OCI-M2 (cell line): ENCODE data around the gene PCNA.
"Not testable (repeated sequence)": the region's sequence is repeated elsewhere in the genome, so short reads cannot be mapped to it uniquely, and the experiment has no call there.

Source experiments
- DNase-seq: peaks from one replicate; lab custom pipeline; 2025; ENCODE audit not compliant: unreplicated experiment; lab: John Stamatoyannopoulos, UW

The PCNA gene

DNA sequence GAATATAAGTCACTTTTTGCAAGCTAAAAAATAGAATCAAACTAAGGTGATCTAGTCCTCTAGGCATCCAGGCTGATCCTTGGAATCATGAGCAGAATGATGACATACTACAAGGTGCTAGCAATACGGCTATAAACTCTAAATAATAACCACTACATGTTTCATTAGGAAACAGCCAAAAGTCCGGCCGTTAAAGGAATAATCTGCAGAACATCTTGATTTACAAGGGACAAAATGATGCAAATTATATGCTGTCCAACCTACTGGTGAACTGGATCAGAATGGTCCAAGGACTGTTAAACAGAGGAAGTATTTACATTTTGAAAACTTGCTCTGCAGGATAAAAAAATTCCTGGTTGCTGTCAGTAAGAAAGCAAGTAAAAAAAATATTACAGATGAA is 19.8 kb downstream of the PCNA start:
- DNase-seq = not testable (repeated sequence)

DNA sequence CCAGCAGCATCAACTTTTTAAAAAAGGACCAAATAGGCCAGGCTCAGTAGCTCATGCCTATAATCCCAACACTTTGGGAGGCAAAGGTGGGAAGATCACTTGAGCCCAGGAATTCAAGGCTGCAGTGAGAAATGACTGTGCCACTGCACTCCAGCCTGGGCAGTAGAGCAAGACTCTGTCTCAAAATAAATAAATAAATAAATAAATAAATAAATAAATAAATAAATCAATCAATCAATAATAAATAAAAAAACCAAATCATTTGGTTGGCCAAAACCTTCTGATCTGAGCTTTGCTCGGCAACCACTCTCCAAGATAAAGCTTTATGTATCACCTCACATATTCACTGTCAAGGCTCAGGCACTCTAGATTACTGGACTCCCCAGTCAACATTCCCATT is 20.7 kb downstream of the PCNA start:
- not testable (repeated sequence) for DNase-seq

DNA sequence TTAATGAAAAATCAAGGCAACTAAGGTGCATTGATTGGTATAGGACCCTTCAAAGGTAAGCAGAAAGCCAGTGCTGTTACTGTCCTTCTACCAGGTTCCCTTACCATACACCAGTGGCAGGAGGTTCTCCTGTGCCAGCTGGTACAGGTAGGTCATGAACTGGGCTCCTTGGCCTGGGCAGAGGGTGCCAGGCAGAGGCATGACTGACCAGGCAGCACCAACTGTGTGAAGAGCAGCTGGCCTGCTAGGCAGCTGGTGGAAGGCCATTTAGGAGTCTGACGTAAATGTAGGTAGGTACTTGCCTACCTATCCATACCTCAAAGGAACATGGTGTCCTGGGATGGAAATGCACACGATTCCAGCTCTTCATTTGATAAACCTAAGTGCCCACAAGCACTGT is 23.3 kb downstream of the PCNA start:
- no peak for DNase-seq

DNA sequence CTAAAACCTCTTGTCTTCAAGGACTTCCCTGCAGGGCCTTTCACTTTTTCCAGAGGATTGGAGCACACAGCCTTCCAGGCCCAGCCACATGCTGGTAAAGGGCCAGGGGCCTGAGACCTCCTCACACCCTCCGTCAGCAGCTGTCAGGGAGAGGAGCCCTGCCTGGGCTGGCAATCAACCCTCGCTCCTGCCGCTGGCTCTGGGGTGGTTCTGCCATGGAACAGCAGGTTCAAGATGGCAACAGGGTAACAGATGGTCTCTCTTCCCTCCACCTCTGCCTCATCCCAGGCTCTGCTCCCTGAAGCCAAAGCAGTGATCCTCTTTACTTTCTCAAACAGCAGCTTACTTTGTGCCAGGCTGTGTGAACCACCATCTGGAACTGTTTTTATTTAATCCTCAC is 23.8 kb downstream of the PCNA start:
- DNase-seq = no peak

DNA sequence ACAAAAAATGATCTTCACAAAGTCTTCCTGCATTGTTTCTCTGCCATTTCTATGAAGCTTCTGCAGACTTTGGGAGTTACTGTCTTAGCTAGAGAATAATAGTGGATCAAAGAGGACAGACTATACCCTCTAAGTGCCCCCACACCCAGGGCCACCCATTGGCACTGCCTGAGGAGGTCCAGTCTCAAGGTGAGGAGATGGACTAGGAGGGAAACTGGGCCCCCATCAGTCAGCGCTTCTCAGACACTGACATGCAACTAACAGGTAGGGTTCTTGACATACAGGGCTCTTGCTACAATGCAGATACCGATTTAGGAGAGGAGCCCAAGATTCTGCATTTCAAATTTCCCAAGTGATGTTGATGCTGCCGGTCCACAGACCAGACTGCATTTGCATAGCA is 24.3 kb downstream of the PCNA start:
- no peak for DNase-seq

DNA sequence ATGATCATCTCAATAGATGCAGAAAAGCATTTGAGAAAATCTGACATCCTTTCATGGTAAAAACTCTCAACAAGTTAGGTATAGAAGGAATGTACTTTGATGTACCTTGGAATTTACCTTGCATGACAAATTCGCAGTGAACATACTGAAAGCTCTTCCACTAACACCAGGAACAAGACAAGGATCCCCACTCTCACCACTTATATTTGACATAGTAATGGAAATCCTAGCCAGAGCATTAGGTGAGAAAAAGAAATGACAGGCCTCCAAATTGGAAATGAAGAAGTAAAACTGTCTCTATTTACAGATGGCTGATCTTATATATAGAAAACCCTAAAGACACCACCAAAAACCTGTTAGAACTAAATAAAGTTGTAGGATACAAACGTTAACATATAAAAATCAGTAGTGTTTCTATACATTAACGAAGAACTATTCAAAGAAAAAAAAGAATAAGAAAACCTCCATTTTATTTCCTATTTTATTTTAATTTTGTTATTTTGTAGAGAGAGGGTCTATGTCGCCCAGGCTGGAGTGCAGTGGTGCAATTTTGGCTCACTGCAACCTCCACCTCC is 26.9 kb downstream of the PCNA start:
- DNase-seq = no peak

DNA sequence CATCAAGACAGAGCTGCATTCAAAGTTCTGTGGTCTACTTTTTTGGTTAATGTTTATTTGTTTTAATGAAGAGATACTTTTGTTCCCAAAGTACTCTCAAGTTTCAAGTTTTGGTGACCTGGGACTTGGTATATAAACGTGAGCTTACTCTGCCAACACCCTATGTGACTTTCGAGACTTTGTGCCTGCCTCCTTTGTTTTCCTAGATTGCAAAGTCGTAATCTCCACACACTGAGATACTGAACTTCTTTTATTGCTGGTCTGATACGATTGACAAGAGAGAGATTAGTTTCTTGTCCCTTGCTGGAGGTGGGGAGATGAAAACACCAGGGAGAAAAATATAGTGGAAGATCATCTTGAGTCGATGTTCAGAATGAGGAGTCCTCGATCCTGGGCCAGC is 27.9 kb downstream of the PCNA start:
- no peak for DNase-seq

DNA sequence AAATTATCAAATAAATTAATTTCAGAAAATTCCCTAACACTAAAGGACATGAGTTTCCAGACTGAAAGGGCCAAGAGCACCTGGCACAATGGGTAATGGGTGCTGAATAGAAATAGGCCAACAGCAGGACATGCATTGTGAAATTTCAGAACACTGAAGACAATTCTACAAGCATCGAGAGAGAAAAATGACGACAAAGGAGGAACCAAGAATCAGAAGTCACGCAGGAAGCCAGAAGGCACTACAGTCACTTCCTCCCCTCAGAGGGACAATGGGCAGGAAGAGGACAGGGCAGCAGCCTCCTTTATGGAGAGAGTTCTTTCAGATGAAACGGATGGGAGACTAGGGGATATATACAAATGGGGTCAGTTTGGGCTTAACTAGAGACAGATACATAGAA is 29.6 kb downstream of the PCNA start:
- no peak for DNase-seq

DNA sequence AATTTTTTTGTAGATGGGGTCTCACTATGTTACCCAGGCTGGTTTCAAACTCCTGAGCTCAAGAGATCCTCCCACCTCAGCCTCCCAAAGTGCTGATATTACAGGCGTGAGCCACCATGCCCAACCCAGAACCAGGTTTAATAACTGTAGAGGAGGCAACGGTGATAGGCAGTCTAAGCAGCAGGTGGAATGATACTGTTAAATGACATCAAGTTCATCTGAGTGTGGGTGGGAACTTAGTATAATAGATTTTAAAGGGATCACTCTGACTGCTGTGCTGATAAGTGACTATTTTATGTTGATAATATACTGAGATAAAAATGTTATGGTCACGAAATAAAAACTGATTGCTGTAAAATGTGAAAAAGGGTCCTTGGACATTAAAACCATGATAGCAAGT is 31.1 kb downstream of the PCNA start:
- DNase-seq = no peak

DNA sequence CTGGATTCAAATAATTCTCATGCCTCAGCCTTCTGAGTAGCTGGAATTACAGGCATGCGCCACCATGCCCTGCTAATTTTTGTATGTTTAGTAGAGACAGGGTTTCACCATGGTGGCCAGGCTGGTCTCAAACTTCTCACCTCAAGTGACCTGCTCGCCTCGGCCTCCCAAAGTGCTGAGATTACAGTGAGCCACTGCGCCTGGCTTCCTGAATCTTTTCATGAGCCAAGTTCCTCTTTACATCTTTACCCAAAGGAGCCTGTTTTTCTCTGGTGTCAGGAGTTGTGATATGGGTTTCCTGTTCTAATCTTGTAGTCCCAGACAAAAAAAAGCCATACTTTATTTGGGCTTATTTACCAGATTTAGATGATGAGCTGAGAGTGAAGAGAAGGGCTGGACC is 34.4 kb downstream of the PCNA start:
- no peak for DNase-seq

DNA sequence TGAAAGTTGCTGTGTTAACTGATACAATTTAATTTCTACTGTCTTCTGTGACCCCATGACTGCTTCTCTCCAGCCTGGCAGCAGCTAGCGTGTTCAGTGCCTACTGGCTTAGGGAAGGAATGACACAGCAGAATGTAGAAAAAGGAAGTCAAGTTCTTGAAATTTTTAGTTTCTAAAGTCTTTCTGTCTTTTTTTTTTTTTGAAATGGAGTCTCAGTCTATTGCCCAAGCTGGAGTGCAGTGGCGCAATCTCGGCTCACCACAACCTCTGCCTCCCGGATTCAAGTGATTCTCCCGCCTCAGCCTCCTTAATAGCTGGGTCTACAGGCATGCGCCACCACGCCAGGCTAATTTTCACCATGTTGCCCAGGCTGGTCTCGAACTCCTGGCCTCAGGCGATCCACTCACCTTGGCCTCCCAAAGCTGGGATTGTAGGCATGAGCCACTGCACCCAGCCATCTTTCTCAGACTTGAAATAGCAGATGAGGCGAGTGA is 39.3 kb downstream of the PCNA start:
- DNase-seq = no peak

DNA sequence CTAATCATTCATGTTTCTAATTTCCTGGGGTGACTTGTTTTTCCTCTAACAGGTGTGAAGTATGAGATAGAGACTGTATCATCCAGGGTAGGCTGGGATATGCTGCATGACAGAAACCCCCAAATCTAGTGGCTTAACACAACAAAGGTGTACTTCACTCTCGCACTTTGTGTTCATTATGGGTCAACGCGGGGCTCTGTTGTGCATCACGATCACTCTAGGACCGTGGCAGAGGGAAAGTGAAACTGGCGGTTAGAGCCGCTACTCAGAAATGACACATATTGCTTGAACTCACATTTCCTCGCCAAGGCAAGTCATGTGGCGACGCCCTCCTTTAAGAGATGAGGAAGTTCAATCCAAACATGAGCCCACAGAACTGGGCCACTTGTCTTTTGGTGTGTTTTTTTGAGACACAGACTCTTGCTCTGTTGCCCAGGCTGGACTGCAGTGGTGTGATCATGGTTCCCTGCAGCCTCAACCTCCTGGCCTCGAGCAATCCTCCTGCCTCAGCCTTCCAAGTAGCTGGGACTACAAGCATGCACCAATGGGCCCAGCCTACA is 41.3 kb downstream of the PCNA start:
- DNase-seq = peak; percentile 41

DNA sequence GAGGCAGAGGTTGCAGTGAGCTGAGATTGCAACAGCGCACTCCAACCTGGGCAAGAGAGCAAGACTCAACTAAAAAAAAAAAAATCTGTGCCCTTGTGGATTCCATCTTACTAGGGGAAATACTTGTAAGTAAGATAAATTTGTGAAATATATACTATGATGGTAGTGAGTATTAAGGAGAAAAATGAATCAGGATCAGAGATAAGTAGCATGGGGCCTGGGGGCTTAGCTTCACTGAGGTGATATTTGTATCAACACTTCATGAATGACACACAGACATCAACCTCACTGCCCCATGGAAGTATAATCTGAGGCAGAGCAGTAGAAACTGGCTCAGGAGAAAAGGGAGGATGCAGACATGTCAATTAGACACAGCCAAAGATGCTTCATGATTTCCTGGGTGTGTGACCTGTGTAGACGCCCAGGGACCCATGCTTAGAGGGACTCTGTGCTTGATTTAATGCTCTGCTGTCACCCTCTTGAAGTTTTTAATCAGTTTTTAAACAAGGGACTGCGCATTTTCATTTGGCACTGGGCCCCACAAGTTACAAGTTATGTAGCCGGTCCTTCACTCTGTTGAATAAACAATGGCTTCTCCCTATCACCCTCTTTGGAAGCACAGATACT is 41.9 kb downstream of the PCNA start:
- DNase-seq = no peak

DNA sequence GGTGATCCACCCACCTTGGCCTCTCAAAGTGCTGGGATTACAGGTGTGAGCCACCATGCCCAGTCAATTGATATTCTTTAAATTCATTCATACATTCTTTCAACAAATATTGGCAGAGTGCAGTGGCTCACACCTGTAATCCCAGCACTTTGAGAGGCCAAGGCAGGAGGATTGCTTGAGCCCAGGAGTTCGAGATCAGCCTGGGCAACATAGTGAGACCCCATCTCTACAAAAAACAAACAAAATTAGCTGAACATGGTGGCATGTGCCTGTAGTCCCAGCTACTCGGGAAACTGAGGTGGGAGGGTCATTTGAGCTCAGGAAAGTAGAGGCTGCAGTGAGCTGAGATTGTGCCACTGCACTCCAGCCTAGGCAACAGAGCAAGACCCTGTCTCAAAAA is 42.8 kb downstream of the PCNA start:
- not testable (repeated sequence) for DNase-seq

DNA sequence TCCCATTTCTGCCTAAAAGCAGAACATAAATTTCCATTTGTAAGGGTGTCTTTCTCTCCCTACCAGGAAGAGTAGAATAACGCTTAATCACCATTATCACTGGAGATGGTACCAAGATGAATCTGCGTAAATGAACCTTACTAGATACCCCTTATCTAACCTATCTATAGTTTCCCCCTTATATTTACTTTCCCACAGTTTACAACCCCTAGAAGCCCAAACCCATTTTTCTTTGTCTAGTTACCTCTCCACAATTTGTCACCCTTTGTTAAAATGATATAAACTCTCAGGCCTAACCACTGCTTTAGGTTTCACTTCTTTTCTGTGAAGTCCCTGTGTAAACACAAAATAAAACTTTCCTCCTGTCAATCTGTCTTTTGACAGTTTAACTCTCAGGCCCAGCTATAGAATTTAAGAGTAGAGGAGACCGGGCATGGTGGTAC is 45.5 kb downstream of the PCNA start:
- DNase-seq = no peak

DNA sequence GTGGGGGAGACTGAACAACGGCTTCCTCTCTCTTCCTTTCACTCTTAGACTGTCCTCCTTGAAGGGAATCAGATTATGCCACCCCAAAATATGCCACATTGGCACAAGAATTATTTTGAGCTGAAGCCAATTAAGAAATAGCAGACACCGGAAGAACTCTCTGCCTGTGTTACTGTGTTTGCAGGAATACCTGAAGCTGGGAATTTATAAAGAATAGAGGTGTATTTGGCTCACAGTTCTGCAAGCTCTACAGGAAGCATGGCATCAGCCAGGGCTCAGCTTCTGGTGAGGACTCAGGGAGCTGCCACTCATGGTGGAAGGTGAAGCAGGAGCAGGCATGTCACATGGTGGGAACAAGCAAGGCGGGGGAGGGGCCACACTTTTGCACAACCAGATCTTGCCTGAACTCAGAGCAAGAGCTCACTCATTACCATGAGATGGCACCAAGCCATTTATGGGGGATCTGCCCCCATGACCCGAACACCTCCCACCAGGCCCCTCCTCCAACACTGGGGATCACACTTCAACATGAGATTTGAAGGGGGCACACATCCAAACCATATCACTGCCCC is 46.0 kb downstream of the PCNA start:
- DNase-seq = no peak

DNA sequence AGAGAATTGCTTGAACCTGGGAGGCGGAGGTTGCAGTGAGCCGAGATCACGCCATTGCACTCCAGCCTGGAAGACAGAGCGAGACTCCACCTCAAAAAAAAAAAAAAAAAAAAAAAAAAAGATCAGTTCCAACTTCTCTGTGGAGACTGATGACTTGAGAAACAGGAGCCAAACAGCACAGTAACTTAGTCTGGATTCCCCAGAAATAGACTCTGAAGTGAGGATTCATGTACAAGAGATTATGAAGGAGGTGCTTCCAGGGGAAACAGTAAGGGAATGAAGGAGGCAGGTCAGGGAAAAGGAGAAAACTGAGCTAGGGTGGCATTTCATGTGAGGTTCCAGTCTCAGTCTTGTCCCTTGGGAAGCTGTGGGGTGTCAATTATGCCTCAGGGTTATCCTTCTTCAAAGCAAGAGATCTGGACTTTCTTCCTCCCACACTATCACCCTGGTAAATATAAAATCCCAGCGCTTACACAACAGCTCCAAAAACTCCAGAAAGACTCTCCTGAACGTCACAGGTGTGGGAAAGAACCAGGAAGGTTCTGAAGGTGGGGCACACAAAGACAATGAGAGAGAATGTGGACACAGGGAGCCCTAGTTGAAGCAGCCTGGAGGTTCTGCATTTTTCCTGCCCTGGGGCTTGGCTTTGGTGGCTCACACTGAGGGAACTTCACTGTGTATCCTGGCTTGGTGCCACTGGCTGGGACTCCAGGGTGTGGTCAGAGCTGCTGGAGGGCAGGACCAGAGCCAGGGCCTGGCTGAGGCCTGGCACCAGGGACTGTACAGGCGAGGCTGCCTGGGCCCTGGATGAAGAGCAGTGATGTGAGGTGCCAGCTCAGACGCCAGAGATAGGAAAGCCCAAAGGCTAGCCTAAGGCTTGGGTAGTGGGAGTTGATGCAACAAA is 46.8 kb downstream of the PCNA start:
- DNase-seq = no peak

DNA sequence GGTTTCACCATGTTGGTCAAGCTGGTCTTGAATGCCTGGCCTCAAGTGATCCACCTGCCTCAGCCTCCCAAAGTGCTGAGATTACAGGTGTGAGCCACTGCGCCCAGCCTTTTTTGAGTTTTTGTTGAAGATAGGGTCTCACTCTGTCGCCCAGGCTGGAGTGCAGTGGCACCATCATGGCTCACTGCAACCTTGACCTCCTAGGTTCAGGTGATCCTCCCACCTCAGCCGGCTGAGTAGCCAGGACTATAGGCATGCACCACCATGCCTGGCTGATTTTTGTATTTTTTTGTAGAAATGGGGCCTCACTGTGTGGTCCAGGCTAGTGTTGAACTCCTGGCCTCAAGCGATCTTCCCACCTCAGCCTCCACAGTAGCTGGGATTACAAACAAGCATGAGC is 47.8 kb downstream of the PCNA start:
- not testable (repeated sequence) for DNase-seq

DNA sequence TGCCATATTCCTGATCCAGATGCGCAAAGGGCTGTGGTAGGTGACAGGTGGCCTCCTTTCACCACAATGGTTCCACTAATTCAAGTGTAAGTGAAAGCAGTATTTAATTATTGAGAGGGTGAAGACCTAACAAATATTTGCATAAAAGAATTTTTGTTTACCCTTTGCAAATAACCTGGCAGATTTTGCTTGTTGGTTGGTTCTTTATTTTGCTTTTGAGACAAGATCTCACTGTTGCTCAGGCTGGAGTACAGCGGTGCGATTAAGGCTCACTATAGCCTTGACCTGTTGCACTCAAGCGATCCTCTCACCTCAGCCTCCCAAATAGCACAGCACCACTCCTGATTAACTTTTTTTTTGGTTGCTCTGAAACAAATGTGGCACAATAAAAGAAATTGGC is 49.2 kb downstream of the PCNA start:
- DNase-seq = no peak

DNA sequence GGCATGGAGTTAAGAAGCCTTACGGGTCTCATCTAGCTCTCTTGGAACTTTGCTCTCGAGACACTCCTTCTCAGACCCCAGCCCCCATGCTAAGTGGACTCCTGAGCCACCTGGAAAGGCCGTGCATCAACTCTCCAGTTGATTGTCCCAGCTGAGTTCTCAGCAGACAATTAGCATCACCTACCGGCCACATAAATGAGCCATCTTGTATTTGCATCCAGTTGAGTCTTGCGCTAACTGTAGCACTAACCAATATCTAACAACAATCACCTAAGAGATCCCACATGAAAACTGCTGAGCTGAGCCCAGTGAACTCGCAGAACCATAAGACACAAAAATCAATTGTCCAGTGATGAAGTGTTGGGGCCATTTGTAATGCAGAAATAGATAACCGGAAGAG is 49.7 kb downstream of the PCNA start:
- DNase-seq = no peak

DNA sequence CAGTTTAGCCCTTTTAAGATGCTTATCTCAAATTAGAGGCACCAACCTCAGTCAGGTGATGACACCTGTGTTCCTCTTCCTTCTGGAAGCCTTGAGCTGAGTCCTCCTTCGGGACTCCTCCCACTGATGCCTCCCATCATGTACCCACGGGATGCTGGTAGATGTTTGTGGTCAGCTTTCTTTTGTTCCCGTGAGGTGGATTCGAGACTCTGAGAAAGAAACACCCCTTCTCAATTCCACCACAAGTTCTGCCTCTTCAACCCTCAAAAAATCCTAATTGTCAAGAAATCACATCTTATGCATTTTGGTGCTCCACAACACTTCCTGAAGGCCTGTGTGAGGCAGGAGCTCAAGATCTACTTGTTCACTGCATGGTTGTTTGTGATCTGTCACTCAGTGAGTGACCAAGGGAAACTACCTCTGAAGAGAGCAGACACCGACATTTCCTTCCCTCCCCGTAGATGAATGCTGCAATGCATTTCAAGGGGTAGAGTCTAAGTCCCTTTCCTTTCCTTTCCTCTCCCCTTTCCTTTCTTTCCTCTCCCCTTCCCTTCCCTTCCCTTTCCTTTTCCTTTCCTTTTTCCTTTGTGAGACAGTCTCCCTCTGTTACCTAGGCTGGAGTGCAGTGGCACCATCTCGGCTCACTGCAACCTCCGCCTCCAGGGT is 50.5 kb downstream of the PCNA start:
- no peak for DNase-seq
